ENCODE results near the gene CD300A.

CD300A gene

GRCh38 chr17:74525781-74526288 lies 59.4 kb downstream of the CD300A start:
- H3K4me3 ChIP-seq (ENCODE audit: low read depth, low read length): no peak overlapping the region
- TF ChIP-seq MAX (IDR thresholded peaks at IDR 0.05; ENCODE audit: low read depth, low read length) (no peak), MYC (IDR thresholded peaks at IDR 0.05; ENCODE audit: low read depth, low read length) (no peak), POLR2A (IDR thresholded peaks at IDR 0.05; ENCODE audit: extremely low read depth, insufficient read length) (no peak), CTCF (IDR thresholded peaks at IDR 0.05; ENCODE audit: low read depth, low read length) (no peak)

GRCh38 chr17:74526681-74527080 lies 60.2 kb downstream of the CD300A start:
- no peak for DNase-seq (ENCODE audit: low read depth)
- H3K4me3 ChIP-seq (ENCODE audit: low read depth, low read length): no peak overlapping the region
- TF ChIP-seq CTCF (IDR thresholded peaks at IDR 0.05; ENCODE audit: low read depth, low read length) (no peak), MYC (IDR thresholded peaks at IDR 0.05; ENCODE audit: low read depth, low read length) (no peak), MAX (IDR thresholded peaks at IDR 0.05; ENCODE audit: low read depth, low read length) (no peak), POLR2A (IDR thresholded peaks at IDR 0.05; ENCODE audit: extremely low read depth, insufficient read length) (no peak)

More at GRCh38 chr17:74525781-74526288, 59.4 kb downstream of the CD300A start:
- DNase-seq (ENCODE audit: low read depth): no peak

GRCh38 chr17:74527081-74527480 lies 60.6 kb downstream of the CD300A start:
- TF ChIP-seq MAX (IDR thresholded peaks at IDR 0.05; ENCODE audit: low read depth, low read length) (no peak), CTCF (IDR thresholded peaks at IDR 0.05; ENCODE audit: low read depth, low read length) (no peak), POLR2A (IDR thresholded peaks at IDR 0.05; ENCODE audit: extremely low read depth, insufficient read length) (no peak), MYC (IDR thresholded peaks at IDR 0.05; ENCODE audit: low read depth, low read length) (no peak)
- DNase-seq (ENCODE audit: low read depth): no peak
- H3K4me3 ChIP-seq (ENCODE audit: low read depth, low read length): no peak overlapping the region

- TF ChIP-seq MAX (IDR thresholded peaks at IDR 0.05; ENCODE audit: low read depth, low read length) (no peak), POLR2A (IDR thresholded peaks at IDR 0.05; ENCODE audit: extremely low read depth, insufficient read length) (no peak), MYC (IDR thresholded peaks at IDR 0.05; ENCODE audit: low read depth, low read length) (no peak), CTCF (IDR thresholded peaks at IDR 0.05; ENCODE audit: low read depth, low read length) (no peak)
- DNase-seq (ENCODE audit: low read depth): no peak
- H3K4me3 ChIP-seq (ENCODE audit: low read depth, low read length): no peak overlapping the region
Observed at GRCh38 chr17:74527756-74528155, 61.3 kb downstream of the CD300A start.

- TF ChIP-seq MYC (IDR thresholded peaks at IDR 0.05; ENCODE audit: low read depth, low read length) (peak; percentile 77), POLR2A (IDR thresholded peaks at IDR 0.05; ENCODE audit: extremely low read depth, insufficient read length) (no peak), CTCF (IDR thresholded peaks at IDR 0.05; ENCODE audit: low read depth, low read length) (no peak), MAX (IDR thresholded peaks at IDR 0.05; ENCODE audit: low read depth, low read length) (peak; percentile 77)
- DNase-seq (ENCODE audit: low read depth): peak; percentile 98
Observed at GRCh38 chr17:74528491-74529199, 62.2 kb downstream of the CD300A start.

More at GRCh38 chr17:74528491-74529199, 62.2 kb downstream of the CD300A start:
- H3K4me3 ChIP-seq (ENCODE audit: low read depth, low read length): no peak overlapping the region

All from NB4 (cell line).